Measurements from ENCODE around the gene WDR75. TPM values are rescaled to one million over a fixed set of nuclear protein-coding genes. Genes with fewer than 3 reads are reported as not detected.

Gene WDR75
- total RNA-seq, 2 donors from 2014 or later = 15.3 to 30.7 TPM

GRCh38 chr2:189483980-189484740, 42.9 kb downstream of the WDR75 start:
- Histone ChIP-seq H3K36me3 (no peaks in the 10 kb centered on the region), H3K4me1 (replicated peaks) (no peaks in the 10 kb centered on the region), H3K9me3 (no peaks in the 10 kb centered on the region), H3K27me3 (replicated peaks; ENCODE audit: insufficient read depth) (no peaks in the 10 kb centered on the region), H3K27ac (no peak overlapping the region), H3K4me3 (no peak overlapping the region)
- TF ChIP-seq POLR2AphosphoS5 (IDR thresholded peaks at IDR 0.05) (no peak), POLR2A (IDR thresholded peaks at IDR 0.05) (no peak)
- TF ChIP-seq, protein P1, sequence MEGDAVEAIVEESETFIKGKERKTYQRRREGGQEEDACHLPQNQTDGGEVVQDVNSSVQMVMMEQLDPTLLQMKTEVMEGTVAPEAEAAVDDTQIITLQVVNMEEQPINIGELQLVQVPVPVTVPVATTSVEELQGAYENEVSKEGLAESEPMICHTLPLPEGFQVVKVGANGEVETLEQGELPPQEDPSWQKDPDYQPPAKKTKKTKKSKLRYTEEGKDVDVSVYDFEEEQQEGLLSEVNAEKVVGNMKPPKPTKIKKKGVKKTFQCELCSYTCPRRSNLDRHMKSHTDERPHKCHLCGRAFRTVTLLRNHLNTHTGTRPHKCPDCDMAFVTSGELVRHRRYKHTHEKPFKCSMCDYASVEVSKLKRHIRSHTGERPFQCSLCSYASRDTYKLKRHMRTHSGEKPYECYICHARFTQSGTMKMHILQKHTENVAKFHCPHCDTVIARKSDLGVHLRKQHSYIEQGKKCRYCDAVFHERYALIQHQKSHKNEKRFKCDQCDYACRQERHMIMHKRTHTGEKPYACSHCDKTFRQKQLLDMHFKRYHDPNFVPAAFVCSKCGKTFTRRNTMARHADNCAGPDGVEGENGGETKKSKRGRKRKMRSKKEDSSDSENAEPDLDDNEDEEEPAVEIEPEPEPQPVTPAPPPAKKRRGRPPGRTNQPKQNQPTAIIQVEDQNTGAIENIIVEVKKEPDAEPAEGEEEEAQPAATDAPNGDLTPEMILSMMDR (IDR thresholded peaks at IDR 0.05) = no peak
- no peak for DNase-seq (ENCODE audit: low spot score)
- WGBS = 85% methylated on average over 10 of the region's 10 CpGs
- intact Hi-C loops (cut with DNase I) = no loop called here

DNA sequence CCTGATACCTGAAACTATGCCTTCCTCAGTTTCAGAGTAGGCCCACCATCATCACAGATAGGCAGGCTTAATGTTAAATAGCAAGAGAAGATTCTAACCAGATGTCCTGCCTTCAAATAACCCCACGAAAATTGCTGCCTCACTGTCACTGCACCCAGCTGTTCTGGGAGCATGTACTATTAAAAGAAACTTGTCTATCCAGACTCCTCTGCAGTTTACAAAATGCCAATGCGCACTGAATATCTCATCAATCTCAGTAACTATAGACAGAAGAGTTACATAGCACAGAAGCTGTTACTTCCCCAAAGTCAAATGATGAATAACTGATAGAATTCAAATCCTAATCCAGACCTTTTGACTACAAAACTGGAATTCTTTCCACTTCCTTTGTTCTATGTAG, 43.9 kb downstream of the WDR75 start:
- Histone ChIP-seq H3K36me3 (no peaks in the 10 kb centered on the region), H3K27ac (no peak overlapping the region), H3K9me3 (no peaks in the 10 kb centered on the region), H3K4me1 (replicated peaks) (no peaks in the 10 kb centered on the region), H3K27me3 (replicated peaks; ENCODE audit: insufficient read depth) (no peaks in the 10 kb centered on the region), H3K4me3 (no peak overlapping the region)
- TF ChIP-seq, protein P1 (IDR thresholded peaks at IDR 0.05) = no peak
- TF ChIP-seq POLR2A (IDR thresholded peaks at IDR 0.05) = no peak
- intact Hi-C loops (cut with DNase I) = no loop called here
- DNase-seq (ENCODE audit: low spot score) = no peak
- 39% methylated on average over 2 of the region's 2 CpGs for WGBS

DNA sequence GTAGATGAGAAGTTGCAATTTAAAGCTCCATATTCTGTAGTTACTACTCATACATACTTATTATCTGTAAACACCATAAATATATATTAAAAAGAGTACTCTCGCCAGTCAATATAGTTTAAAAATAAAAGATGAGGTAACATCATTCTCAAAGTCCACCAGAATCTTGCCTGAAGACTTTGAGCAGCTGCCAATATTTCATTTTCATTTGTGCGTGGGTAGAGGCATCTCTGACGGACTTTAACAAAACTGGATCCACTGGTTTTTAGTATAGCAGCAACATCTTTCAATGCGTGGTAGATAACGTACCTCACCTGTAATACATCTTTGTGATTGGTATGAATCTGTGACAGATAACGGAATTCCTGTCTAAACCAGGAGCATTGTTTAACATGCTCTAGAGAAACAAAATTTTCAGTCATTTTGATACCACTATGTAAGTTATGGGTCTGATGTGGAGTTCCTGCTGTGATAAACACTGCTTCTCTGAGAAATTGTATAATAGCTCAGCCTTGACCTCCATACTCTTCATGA, 45.0 kb downstream of the WDR75 start:
- Histone ChIP-seq H3K4me1 (replicated peaks) (no peaks in the 10 kb centered on the region), H3K36me3 (no peaks in the 10 kb centered on the region), H3K9me3 (no peaks in the 10 kb centered on the region), H3K27ac (no peak overlapping the region), H3K4me3 (no peak overlapping the region), H3K27me3 (replicated peaks; ENCODE audit: insufficient read depth) (no peaks in the 10 kb centered on the region)
- TF ChIP-seq POLR2A (IDR thresholded peaks at IDR 0.05) = no peak
- TF ChIP-seq, protein P1 (IDR thresholded peaks at IDR 0.05) = no peak
- TF ChIP-seq POLR2AphosphoS5 (IDR thresholded peaks at IDR 0.05) = no peak
- WGBS = 38% methylated on average over 6 of the region's 6 CpGs
- intact Hi-C loops (cut with DNase I) = no loop called here
- DNase-seq (ENCODE audit: low spot score) = no peak

DNA sequence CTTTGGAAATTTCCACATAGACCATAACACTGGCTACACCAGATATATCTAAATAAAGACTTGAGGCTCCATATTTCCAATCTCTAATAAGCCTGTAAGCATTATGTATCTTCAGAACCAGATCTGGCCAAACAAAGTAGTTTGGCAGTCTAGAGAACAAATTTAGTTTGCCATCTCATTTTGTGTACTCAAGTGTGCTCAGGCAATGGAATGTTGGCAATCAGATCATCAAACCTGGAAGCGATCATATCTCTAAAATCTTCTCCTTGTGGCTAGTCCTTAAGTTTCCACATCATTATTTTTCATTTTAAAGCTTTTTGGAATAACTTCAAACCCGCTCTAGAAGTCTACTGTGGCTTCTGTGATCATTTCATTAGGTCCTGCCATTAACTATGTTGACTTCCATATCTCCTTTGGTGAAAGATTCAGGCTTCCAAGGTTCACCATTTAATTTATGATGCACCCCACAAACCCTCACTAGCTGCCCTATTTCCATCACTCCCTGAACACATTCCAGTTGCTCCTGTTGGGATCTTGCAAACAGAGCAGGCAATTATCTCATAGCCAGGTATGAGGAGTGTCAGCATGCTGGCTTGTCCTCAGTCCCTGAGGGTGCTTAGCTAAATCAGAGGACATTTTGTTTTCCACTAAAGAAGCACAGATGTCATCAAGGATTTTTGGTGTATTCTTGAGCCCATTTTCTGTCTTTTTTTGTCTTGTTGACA, 46.2 kb downstream of the WDR75 start:
- Histone ChIP-seq H3K4me3 (no peak overlapping the region), H3K36me3 (no peaks in the 10 kb centered on the region), H3K9me3 (no peaks in the 10 kb centered on the region), H3K4me1 (replicated peaks) (no peaks in the 10 kb centered on the region), H3K27me3 (replicated peaks; ENCODE audit: insufficient read depth) (no peaks in the 10 kb centered on the region), H3K27ac (peak overlapping the region in 1 of 2 donors; percentile 8)
- no peak for TF ChIP-seq POLR2A (IDR thresholded peaks at IDR 0.05)
- TF ChIP-seq, protein P1 (IDR thresholded peaks at IDR 0.05) = no peak
- peak; percentile 44 for TF ChIP-seq POLR2AphosphoS5 (IDR thresholded peaks at IDR 0.05)
- intact Hi-C loops (cut with DNase I) = no loop called here
- DNase-seq (ENCODE audit: low spot score) = peak; percentile 16
- 48% methylated on average over 2 of the region's 2 CpGs for WGBS

All from prostate gland (tissue), 2 donors.